ENCODE results near the gene CDC45.

The CDC45 gene

DNA sequence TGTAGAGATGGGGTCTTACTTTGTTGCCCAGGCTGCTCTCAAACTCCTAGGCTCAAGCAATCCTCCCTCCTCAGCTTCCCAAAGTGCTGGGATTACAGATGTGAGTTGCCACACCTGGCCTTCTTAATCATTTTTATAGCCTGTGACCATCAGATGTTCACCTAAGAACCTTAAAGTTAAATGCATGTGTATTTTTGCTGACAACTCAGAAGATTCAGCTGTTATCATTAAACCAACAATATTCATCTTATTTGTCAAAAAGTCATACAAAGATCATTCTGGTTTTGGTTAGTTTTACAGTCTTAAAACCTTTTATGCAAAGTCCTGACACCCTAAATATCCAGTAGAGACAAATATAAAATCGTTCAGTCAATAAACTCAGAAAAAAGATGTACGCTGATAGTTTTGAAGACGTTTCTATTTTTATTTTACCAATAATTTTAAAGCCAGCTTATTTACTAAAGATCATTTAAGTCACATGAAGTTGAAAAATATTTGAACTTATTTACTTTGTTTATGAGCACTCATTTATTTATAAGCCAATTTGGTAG, 22.3 kb downstream of the CDC45 start:
- DNase-seq (ENCODE audit: insufficient read length, low spot score): no peak
- no peak for FAIRE-seq
- TF ChIP-seq POLR2A (IDR thresholded peaks at IDR 0.05; ENCODE audit: low read depth, low read length): no peak

DNA sequence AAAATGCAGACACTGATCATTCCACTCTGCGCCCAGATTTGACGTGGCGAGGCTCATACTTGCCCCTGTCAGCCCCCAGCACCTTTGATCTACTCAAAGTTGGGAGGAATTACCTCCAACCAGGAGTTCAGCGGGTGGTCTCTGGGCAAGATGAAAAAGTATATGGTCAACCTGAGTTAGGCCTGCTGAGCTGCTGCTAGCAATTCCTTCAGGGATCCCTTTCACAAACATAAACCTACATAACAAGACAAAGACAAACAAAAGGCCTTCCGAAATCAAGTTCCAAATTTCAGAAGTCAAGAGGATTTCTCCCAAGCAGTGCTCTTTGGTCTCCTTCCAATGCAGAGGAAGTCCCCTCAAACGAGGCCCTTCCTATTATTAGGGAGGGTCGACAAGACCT, 23.6 kb downstream of the CDC45 start:
- TF ChIP-seq POLR2A (IDR thresholded peaks at IDR 0.05; ENCODE audit: low read depth, low read length): no peak
- DNase-seq (ENCODE audit: insufficient read length, low spot score) (no peak), FAIRE-seq (no peak)

DNA sequence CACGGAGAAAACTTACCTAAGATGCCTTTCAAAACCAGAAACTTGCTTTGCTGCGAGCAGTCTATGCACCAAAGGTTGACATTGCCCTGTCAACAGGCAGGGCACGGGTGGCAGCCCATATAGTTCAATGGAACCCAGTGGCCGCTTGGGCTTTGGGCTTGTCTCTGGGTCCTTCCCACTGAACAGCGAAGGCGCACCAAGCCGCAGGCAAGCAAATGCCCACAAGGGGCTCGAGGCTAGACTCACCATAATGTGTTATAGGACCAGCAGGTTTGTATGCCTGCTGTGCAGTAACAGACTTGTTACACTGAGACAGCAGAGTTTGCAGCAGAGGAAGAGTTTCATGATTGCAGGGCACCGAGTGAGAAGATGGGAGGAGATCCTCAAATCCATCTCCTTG, 24.1 kb downstream of the CDC45 start:
- no peak for FAIRE-seq

DNA sequence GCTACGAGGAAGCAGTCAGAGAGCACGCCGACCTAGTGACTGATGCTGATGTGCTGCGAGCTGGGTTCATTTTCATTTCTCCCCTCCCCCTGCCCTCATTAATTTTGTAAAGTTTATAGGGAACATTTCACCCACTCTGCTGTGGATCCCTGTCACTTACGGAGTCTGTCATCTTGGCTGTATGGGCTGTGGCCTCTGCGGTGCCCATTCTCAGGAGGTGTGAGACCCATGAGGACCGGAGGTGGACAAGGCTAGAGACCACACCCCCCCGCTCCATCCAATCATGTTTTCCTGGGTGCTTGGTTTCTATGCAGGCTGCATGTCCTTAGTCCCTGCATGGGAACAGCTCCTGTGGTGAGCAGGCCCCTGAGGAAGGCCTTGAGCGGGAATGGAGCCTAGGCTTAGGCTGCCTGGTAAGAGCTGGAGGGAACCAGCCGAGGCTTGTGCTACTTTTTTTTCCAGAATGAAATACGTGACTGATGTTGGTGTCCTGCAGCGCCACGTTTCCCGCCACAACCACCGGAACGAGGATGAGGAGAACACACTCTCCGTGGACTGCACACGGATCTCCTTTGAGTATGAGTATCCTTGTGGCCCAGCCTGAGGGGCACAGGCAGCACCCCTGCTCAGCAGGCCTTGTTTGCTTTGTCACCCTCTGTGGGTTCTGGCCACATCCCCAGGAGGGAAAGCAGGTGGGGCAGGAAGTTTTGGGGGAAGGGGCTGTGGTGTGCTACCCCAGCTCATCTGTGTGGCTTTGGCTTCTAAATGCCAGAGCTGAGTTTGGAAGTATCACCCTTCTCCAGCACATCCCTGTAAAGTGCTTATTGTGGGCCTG, 25.4 kb downstream of the CDC45 start:
- DNase-seq (ENCODE audit: insufficient read length, low spot score) (no peak), FAIRE-seq (no peak)
- TF ChIP-seq POLR2A (IDR thresholded peaks at IDR 0.05; ENCODE audit: low read depth, low read length): no peak

More for the DNA sequence above, 24.1 kb downstream of the CDC45 start:
- no peak for DNase-seq (ENCODE audit: insufficient read length, low spot score)
- TF ChIP-seq POLR2A (IDR thresholded peaks at IDR 0.05; ENCODE audit: low read depth, low read length): no peak

DNA sequence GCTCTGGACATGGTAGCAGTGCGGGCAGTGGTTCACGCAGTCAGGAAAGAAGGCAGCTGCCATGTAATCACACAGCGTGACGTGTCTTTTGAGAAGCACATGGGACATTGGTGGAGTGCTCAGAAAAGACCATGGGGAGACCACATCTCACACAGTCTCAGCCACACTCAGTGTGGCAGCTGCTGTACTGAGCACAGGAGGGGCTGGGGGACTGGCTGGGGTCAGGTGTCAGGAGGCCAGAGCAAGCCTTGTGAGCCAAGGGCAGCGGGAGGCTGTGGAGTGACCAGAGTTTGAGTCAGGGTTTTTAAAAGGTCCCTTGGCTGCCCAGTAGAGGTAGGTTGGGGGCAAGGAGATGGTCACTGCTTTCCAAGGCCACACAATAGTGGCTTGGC, 26.0 kb downstream of the CDC45 start:
- DNase-seq (ENCODE audit: insufficient read length, low spot score): no peak
- no peak for FAIRE-seq
- no peak for TF ChIP-seq POLR2A (IDR thresholded peaks at IDR 0.05; ENCODE audit: low read depth, low read length)

DNA sequence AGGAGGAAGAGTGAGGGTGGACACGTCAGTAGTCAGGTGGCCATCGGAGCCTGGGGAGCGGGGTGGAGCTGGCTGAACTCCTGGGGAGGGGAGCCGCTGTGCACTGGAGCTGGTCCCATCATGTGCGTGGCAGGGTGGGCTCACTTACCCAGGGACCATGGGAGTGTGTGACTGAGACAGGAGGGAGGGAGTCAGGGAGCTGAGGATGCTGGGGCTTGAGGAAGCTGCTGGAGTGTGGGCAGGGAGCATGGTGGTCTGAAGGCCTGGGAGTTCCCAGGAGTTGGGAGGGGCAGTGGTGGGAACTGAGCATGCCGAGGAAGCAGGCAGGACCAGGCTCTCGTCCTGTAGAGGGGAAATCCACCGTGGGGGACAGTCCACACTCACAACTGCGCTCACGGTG, 26.5 kb downstream of the CDC45 start:
- FAIRE-seq (no peak), DNase-seq (ENCODE audit: insufficient read length, low spot score) (no peak)
- no peak for TF ChIP-seq POLR2A (IDR thresholded peaks at IDR 0.05; ENCODE audit: low read depth, low read length)

DNA sequence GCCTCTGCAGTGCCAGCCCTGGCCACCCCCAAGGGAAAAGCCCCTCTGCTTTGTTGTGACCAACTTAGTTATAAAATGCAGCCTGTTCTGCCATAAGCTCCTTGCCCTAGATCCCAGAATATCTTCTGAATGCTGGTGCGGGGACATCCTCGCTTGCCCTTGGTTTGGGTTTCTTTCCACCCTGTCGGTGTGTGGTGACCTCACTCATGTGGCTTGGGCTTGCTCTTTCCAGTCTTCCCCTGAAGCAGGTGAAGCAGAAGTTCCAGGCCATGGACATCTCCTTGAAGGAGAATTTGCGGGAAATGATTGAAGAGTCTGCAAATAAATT, 27.8 kb downstream of the CDC45 start:
- DNase-seq (ENCODE audit: insufficient read length, low spot score) (no peak), FAIRE-seq (no peak)
- no peak for TF ChIP-seq POLR2A (IDR thresholded peaks at IDR 0.05; ENCODE audit: low read depth, low read length)

DNA sequence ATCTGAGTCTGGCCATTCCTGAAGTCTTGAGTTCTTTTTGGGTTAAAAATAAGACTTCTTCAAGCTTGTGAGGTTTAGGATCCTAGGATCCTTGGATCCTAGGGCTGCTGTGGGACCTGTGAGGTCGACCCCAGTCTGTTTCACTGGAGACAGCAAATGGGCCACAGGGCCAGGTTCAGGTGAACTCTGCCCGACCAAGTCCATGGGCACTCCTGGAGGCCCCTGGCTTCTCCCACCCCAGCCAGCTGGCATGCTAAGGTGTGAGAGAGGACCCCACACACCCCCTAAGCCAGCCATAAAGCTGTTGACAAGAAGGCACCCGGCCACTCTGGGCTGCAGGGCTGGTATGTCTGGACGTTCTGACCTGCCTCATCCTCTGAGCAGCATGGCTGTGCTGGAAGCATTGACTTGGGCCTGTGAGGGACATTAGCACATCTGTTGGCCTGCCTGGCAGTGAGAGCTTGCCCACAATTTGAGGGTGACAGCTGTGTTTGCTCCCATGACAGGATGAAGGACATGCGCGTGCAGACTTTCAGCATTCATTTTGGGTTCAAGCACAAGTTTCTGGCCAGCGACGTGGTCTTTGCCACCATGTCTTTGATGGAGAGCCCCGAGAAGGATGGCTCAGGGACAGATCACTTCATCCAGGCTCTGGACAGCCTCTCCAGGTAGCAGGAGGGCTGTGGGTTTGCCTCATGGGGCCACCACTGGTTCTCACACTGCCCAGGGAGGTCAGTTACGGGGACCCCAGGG, 28.5 kb downstream of the CDC45 start:
- TF ChIP-seq POLR2A (IDR thresholded peaks at IDR 0.05; ENCODE audit: low read depth, low read length): no peak
- DNase-seq (ENCODE audit: insufficient read length, low spot score) (no peak), FAIRE-seq (no peak)

DNA sequence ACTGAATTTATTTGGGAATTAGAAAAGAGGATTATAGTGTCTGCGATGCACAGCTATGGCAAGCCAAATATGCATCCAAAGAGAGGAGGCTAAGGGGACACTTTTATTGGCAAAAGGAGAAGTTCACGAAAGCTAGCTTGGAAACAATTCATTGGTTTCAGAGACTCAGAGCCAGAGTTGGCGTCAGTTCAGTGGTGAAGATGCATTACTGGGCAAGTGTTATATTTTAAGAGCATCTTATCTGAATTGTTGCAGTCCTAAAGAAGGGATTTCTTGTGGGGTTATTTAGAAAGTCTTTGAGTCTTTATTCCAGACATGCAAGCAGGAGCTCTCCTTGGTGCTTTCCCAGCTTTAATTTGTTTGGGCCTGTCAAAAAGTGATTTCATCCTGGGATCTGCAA, 29.5 kb downstream of the CDC45 start:
- FAIRE-seq: no peak
- TF ChIP-seq POLR2A (IDR thresholded peaks at IDR 0.05; ENCODE audit: low read depth, low read length): no peak
- DNase-seq (ENCODE audit: insufficient read length, low spot score): no peak

DNA sequence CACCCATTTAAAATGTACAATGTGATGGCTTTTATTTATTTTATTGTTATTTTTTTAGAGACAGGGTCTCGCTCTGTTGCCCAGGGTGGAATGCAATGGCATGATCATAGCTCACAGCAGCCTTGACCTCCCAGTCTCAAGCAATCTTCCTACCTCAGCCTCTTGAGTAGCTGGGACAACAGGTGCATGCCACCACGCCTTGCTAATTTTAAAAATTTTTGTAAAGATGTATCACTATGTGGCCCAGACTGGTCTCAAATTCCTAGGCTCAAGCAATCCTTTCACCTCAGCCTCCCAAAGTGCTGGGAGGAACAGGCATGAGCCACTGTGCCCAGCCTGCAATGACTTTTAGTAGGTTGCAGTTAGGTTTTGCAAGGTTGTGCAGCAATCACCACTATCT, 30.2 kb downstream of the CDC45 start:
- TF ChIP-seq POLR2A (IDR thresholded peaks at IDR 0.05; ENCODE audit: low read depth, low read length): no peak
- no peak for DNase-seq (ENCODE audit: insufficient read length, low spot score)
- FAIRE-seq: no peak

DNA sequence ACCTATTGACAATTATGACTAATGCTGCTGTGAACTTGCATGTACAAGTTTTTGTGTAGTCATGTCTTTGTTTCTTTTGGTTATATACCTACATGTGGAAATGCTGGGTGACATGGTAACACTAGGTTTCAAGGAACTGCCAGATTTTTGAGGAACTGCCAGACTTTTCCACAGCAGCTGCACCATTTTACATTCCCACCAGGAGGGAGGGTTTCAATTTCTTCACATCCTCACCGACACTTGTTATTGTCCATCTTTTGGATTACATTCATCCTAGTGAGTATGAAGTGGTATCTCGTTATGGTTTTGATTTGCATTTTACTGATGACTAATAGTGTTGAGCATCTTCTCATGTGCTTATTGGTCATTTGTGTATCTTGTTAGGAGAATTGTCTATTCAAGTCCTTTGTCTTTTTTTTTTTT, 31.2 kb downstream of the CDC45 start:
- FAIRE-seq: no peak
- no peak for DNase-seq (ENCODE audit: insufficient read length, low spot score)
- TF ChIP-seq POLR2A (IDR thresholded peaks at IDR 0.05; ENCODE audit: low read depth, low read length): no peak

DNA sequence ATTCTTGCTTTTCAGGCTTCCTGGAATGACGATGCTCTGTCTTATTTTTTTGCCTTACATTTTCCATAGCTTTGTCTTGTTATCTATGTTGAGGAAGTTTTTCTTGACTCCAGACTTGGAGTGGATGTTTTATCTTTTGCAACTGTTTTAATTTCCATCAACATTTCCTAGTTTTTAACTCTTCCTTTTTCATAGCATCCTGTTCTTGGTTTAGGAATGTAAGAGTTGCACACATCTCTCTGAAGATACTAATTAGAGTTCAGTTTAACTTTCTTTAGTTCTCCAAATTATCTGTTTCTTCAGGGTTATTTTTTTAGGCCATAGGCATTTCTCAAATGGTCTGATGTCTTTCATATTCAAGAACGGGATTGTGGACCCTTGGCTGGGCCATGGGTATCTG, 34.1 kb downstream of the CDC45 start:
- FAIRE-seq: no peak
- no peak for TF ChIP-seq POLR2A (IDR thresholded peaks at IDR 0.05; ENCODE audit: low read depth, low read length)
- DNase-seq (ENCODE audit: insufficient read length, low spot score): no peak

DNA sequence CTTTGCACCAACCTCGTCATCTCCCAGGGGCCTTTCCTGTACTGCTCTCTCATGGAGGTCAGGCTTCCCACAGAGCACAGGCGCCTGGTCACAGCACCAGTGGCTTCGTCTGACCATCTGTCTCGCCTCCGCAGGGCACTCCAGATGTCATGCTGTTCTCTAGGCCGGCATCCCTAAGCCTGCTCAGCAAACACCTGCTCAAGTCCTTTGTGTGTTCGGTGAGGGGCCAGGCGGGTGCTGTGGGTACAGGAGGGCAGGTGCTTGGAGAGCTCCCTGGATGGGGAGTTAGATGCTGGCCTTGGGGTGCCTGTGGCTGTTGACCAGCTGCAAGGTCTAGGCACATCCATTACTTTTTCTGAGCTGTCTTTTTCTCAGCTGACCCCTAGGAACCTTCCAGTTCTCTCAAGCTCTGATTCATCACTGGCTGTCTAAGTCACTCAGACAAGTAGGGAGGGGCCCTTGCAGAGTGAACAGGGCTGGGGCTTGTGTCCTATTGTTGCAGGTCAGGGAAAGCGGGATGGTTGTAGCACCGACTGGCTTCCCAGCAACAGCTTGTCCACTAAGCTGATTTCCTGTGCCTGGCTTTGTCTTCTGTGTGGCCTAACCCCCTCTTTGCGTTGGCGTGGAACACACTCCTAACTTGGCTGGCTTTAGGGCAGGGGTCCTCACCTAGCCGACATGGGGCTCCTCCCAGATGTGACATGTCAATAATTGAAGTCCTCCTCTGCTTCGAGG, 35.3 kb downstream of the CDC45 start:
- DNase-seq (ENCODE audit: insufficient read length, low spot score) (no peak), FAIRE-seq (no peak)
- no peak for TF ChIP-seq POLR2A (IDR thresholded peaks at IDR 0.05; ENCODE audit: low read depth, low read length)

Data from H54 (cell line).